ENCODE data around the gene CCL4.
A peak's percentile ranks its signal among the peaks of the same experiment; 100 is the strongest.

GRCh38 chr17:36072431-36073121, 31.1 kb upstream of the CCL4 start:
- TF ChIP-seq, protein P1, sequence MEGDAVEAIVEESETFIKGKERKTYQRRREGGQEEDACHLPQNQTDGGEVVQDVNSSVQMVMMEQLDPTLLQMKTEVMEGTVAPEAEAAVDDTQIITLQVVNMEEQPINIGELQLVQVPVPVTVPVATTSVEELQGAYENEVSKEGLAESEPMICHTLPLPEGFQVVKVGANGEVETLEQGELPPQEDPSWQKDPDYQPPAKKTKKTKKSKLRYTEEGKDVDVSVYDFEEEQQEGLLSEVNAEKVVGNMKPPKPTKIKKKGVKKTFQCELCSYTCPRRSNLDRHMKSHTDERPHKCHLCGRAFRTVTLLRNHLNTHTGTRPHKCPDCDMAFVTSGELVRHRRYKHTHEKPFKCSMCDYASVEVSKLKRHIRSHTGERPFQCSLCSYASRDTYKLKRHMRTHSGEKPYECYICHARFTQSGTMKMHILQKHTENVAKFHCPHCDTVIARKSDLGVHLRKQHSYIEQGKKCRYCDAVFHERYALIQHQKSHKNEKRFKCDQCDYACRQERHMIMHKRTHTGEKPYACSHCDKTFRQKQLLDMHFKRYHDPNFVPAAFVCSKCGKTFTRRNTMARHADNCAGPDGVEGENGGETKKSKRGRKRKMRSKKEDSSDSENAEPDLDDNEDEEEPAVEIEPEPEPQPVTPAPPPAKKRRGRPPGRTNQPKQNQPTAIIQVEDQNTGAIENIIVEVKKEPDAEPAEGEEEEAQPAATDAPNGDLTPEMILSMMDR (IDR thresholded peaks at IDR 0.05) = peak; percentile 84
- TF ChIP-seq POLR2AphosphoS5 (IDR thresholded peaks at IDR 0.05; ENCODE audit: low read depth, low read length) = no peak
- TF ChIP-seq, protein P2, sequence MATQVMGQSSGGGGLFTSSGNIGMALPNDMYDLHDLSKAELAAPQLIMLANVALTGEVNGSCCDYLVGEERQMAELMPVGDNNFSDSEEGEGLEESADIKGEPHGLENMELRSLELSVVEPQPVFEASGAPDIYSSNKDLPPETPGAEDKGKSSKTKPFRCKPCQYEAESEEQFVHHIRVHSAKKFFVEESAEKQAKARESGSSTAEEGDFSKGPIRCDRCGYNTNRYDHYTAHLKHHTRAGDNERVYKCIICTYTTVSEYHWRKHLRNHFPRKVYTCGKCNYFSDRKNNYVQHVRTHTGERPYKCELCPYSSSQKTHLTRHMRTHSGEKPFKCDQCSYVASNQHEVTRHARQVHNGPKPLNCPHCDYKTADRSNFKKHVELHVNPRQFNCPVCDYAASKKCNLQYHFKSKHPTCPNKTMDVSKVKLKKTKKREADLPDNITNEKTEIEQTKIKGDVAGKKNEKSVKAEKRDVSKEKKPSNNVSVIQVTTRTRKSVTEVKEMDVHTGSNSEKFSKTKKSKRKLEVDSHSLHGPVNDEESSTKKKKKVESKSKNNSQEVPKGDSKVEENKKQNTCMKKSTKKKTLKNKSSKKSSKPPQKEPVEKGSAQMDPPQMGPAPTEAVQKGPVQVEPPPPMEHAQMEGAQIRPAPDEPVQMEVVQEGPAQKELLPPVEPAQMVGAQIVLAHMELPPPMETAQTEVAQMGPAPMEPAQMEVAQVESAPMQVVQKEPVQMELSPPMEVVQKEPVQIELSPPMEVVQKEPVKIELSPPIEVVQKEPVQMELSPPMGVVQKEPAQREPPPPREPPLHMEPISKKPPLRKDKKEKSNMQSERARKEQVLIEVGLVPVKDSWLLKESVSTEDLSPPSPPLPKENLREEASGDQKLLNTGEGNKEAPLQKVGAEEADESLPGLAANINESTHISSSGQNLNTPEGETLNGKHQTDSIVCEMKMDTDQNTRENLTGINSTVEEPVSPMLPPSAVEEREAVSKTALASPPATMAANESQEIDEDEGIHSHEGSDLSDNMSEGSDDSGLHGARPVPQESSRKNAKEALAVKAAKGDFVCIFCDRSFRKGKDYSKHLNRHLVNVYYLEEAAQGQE (IDR thresholded peaks at IDR 0.05; ENCODE audit: insufficient read depth in 1 of 2, low read depth in 2 of 2, low read length in 1 of 2) = no peak
